GM19395 (cell line): ENCODE measurements around the gene TEKT5.
"Not testable (repeated sequence)": the region's sequence is repeated elsewhere in the genome, so short reads cannot be mapped to it uniquely, and the experiment has no call there.

ENCODE experiments used
- ATAC-seq: cut with Tn5 transposase; IDR thresholded peaks from one replicate; pipeline ENCODE4 v1.9.1; 2021; ENCODE audit warnings: mild to moderate bottlenecking, moderate library complexity; ENCODE audit not compliant: unreplicated experiment

Gene TEKT5

DNA sequence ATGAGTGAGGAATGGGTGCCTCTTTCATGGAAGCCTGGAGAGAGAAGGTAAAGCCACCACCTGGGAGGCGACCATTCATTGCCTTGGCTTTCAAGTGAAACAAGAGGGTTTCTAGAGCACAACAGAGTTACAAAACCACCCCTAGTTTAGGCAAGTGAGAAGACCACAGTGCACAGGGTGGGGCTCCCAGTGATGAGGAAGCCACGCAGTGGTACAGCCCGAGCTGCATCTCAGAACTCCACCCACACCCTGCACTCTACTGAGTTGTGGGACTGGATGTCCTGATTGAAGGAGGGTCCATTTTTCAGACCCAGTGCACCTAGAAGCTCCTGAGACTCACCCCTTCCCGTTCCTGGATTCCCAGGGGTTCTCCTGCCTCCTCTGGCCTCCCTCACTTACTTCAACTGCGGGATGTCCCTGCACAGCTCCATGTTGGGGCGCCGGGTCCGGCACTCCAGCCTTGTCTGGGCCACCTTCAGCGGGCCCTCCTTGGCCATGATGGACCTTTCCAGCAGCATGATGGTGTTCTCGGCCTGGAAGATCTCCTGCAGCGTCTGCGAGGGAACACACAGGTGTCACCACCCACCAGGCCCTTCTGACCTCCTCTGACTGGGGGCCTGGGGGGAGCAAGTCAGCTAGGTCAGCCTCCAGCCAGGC, 59.2 kb downstream of the TEKT5 start:
- no peak for ATAC-seq

DNA sequence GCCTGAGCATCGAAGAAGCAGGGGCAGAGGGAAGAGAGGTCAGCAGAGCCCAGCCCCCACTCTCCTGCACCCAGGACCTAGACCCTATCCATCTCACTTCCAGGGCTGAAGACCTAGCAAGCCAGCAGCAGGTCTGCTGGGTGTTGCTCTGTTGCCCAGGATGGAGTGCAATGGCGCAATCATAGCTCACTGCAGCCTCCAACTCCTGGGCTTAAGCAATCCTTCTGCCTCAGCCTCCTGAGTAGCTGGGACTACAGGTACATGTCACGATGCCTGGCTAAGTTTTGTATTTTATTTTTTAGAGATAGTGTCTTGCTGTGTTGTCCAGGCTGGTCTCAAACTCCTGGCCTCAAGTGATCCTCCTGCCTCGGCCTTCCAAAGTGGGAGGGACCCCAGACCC, 61.3 kb downstream of the TEKT5 start:
- not testable (repeated sequence) for ATAC-seq

DNA sequence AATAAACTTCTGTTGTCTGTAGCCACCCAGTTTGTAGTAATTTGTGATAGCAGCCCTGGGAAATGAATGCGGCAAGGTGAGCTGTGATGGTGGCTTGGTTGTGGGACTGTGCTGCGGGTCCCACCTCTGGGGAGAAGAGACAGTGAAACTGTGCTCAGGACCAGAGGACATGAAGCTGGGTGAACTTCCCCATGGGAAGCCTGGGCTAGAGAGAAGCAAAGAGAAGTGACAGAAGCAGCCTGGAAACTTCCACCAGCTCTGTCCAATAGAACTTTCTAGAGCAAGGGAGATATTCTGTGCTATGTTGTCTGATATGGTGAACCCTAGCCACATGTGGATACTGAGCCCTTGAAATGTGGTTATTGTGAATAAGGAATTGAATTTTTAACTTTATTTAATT, 62.8 kb downstream of the TEKT5 start:
- ATAC-seq = no peak

DNA sequence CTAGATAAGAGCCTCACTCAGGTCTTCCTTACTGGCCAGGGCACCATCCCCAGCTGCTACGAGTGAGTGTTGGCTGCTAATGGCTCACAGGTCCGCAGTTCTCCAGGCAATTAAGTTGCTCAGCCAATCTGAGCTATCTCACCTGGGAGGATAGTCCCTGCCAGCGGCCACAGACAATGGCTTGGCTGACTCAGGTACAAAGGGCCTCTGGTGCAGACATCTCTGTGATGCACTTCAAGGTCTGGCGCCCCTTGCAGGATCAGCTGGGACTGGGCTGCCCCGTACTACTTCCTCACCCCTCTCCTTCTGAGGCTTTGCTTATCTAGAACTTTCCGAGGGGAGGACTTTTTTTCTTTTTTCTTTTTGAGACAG, 65.2 kb downstream of the TEKT5 start:
- ATAC-seq = no peak

DNA sequence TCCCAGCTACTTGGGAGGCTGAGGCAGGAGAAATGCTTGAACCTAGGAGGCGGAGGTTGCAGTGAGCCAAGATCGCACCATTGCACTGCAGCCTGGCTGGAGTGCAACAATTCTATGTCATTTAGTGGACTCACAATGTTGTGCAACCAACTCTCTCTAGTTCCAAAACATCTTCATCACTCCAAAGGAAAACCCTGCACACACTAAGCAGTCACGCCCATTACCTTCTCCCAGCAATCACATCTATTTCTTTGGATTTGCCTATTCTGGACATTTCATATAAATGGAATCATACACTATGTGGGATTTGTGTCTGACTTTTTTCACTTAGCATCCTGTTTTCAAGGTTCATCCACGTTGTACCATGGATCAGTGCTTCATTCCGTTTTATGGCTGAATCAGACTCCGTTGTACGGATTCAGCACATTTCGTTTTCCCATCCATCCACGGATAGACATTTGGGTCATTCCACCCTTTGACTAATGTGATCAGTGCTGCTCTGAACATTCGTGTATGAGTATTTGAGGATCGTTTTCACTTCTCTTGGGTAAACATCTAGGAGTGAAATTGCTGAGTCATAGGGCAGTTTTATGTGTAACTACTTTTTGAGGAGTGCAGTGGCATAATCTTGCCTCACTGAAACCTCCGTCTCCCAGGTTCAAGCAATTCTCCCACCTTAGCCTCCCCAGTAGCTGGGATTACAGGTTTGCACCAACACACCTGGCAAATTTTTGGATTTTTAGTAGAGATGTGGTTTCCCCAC, 69.0 kb downstream of the TEKT5 start:
- ATAC-seq = no peak

DNA sequence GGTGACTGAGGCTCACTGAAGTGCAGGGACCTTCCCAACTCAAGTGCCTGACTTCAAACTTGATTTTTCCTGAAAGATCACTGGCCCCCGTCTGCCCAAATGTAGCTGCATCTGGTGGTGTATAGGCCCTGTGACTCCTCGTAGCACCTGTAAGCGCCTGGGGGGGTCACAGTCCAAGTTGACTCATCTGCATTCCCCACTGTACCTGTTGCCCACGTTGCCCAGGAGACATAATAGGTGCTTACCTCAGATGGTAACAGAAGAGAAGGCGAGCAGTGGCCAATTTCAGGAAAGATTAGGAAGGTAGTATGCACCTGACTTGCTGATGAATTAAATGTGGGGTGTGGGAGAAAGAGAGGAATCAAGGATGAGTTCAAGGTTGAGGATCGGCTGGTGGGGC, 70.2 kb downstream of the TEKT5 start:
- no peak for ATAC-seq

DNA sequence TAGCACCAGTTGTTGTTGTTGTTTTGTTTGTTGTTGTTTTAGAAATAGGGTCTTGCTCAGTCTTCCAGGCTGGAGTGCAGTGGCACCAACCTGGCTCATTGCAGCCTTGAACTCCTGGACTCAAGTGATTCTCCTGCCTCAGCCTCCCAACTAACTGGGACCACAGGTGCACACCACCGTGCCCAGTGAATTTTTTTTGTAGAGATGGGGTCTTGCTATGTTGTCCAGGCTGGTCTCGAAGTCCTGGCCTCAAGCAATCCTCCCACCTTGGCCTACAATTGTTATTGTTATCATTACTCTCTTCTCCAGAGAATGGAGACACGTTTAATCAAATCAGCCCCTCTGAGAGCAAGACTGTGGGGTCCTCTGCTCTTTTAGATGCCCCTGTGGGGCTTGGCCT, 71.7 kb downstream of the TEKT5 start:
- ATAC-seq = no peak

DNA sequence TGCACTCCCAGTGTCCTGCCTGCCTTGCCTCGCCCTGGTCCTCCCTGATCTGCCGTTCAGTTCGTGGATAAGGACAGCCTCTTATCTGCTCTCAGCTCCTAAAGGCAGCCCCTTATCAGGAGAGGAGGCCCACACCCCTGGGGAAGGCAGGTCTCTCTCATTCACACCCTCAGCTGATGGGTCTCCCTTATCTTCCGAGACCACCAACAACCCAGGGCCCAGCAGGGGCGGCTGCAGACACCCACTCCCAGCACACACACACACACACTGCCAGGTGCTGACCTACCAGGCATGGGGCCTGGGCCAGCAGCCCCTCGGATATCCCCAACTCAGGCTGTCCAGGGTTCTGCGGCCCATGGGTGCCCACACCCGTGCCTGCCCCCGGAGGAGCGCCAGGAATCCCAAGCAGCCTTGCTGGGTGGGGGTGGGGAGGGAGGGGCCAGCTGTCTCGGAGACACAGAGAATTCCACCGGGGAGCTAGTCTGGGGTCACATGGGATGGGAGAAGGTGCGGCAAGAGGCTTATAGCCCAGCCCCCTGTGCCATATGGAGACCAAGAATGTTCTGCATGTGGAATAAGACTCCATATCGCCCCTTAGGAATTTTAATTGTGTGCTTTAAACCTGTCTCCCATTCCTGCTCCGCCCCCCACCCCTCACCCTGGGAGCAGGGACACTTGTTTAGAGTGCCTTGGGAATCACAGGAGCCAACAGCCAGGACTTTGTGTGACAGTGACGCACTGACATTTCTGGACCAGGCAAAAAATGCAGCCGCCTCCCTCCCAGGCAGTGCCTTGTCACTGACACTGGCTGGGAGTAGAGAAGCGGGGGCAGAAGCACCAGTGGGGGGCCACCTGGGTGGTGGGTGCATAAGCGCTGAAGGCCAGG, 72.5 kb downstream of the TEKT5 start:
- no peak for ATAC-seq

DNA sequence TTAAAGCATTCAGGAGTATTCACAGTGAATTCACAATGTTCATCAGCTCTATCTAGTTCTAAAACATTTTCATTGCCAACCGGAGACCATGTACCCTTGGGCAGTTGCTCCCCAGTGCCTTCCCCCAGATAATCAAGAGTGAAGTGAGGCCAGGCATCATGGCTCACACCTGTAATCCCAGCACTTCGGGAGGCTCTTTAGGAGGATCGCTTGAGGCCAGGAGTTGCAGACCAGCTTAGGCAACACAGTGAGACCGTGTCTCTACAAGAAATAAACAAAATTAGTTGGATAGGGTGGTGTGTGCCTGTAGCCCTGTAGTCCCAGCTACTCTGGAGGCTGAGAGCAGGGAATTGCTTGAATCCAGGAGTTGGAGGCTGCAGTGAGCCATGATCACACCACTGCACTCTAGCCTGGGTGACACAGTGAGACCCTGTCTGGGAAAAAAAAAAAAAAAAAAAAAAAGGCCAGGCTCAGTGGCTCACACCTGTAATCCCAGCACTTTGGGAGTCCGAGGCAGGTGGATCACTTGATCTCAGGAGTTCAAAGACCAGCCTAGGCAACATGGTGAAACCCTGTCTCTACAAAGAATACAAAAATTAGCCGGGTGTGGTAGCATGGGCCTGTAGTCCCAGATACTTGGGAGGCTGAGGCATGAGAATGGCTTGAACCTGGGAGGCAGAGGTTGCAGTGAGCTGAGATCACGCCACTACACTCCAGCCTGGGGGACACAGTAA, 73.3 kb downstream of the TEKT5 start:
- ATAC-seq = not testable (repeated sequence)

DNA sequence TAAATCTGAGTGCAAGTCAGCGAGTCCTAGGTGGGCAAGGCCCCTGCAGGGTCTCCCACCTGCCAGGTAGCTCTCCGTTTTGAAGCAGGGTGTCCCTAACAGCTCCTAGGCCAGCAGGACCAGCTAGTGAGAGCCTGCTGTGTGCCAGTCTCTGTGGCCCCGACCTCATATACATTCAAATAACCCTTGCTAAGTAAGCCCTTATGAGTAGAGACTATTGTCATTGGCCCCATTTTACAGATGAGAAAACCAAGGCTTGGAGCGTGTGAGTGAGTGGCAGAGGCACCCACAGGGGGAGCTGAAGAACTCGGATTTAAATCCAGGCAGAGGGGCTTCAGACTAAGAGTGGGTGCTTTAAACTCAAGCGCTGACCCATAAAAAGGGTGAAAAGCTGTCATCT, 74.6 kb downstream of the TEKT5 start:
- ATAC-seq = no peak

DNA sequence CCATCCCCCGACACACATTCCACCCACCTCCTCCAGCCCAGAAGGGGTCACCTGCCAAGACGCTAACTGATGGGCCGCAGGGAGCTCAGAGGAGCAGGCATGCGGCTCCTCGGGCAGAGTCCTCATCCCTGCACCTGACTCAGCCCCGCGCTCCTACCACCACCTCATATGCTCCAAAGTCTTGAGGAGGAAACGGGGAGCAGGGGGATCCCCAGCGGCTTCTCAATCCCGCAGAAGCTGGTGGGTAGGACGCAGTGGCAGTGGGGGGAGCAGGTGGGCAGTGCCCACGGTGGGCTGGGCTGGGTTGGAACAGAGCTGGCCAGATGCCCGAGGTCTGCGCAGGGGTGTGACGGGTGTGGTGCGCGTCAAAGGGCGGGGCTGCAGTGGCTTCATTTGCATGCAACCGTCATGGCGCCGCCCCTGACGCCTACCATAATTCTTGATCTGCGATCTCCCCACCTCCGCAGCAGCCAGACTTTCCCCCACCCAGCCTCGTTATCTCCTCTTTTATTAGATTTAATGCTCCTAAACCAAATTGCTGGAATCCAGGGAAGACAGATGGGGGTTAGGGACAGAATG, 75.4 kb downstream of the TEKT5 start:
- no peak for ATAC-seq

DNA sequence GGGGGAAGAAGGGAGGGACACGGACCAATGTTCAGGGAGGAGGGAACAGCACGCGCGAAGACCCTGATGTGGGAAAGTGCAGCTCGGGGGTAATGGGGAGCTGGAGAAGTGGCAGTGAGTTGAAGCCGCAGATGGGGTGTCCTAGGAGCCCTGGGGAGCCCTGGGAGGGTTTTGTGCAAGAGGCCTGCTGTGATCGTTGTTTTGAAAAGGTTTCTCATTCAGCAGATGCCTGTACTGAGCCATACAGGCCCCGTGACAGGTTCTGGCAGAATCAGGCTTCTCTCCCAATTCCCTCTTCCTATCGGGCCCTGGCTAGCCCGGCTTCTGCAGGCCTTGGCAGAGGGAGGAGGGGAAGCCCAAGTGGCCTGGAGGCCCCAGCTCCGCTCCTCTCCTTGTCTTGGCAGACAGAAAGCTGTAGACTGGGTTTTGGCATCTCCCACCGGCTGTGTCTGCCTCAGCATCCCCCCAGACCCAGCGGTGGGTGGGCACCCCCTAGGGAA, 76.0 kb downstream of the TEKT5 start:
- ATAC-seq = no peak

DNA sequence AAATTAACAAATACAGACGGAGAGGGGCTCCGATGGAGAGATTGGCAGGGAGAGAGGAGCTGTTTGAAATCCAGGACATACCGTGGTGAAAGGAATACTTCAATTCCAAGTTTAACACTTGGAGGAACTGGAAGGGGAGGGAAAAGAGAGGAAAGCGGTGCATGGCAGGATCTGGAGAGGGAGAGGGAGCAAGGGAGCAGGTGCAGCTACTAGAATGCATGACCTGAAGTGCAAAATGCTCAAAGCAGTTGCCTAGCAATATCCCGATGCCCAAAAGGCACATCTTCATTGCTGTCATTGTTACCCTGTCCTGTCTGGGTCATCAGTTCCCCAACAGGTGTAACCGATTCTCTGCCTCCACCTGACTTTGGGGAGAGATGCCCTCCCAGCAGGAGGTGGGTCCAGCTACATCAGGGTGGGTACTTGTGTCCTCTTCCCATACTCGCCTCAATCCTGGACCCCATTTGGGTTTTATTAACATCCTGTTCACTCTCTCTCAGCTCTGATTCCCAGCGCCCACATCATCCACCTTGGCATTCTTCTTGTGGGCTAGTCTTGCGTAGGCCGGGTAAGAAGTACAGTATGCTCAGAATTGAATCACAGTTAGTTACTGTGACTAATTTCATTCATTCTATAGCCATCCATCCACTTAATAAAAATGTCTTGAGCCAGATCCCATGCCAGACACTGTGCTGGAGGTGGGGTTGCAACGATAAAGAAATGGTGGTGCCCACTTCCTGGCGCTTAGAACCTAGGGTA, 76.9 kb downstream of the TEKT5 start:
- ATAC-seq = no peak

DNA sequence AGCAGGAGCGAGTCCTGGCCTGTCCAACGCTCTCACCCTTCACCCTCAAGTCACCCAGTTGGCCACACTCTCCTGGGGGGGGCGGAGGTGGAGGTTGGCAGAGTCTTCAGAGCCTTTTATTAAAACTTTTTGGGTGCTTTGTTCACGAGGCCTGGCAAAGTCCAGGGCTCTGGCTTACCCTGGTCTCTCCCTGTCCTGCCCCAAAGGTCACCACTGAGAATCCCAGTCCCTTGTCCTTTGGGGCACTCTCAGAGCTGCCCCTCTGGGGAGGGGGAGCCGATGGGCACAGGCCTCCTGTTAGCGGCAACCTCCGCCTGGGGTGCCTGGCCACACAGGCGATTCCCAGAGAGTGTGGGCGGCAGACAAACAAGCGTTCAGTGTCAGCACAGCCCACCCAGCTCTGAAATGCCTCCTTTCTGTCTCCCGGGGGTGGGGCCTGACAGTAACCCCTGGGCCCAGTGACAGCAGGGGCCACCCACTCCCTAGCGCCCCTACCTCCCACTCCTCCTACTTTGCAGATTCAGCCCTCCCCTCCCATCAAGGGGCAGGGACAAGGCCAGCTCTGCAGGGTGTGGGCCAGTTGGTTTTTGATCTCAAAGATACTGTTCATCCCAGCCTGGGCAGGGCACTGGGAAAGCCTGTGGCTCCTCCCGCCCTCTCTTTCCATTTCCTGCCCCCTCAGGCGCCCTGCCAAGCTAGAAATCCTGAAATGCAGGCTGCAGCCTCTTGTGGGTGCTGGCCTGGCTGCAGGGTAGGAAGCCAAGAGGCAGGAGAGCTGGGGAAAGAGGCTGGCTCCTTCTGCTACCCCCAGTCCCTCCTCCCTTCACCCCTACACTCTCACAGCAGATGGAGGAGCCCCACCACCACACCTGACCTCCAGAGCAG, 77.7 kb downstream of the TEKT5 start:
- no peak for ATAC-seq

DNA sequence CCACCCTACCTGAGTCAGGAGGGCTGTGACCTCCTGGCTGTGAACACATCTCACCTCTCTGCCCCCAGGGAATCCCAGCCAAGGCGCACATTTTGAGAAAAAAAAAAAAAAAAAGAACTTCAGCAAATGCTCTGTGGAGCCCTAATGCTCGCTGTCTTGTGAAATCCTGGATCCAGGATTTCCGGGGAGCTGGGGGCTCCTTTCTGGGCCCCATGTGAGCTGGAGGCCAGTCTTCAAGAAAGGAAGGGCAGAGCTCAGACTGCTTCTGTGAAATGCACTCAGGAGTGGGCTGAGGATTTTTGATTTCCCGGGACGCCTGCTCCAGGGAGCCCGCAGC, 78.3 kb downstream of the TEKT5 start:
- no peak for ATAC-seq

DNA sequence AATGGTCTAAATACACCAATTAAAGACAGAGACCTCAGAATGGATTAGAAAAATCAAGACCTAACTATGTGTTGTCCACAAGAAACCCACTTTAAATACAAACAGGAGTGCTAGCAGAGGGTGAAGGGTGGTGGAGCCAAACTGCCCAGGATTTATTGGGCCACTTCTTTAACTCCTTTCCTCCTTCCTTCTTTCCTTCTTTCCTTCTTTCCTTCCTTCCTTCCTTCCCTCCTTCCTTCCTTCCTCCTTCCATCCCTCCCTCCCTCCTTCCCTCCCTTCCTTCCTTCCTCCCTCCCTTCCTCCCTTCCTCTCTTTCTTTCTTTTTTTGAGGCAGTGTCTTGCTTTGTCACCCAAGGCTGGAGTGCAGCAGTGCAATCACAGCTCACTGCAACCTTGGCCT, 80.0 kb downstream of the TEKT5 start:
- no peak for ATAC-seq

DNA sequence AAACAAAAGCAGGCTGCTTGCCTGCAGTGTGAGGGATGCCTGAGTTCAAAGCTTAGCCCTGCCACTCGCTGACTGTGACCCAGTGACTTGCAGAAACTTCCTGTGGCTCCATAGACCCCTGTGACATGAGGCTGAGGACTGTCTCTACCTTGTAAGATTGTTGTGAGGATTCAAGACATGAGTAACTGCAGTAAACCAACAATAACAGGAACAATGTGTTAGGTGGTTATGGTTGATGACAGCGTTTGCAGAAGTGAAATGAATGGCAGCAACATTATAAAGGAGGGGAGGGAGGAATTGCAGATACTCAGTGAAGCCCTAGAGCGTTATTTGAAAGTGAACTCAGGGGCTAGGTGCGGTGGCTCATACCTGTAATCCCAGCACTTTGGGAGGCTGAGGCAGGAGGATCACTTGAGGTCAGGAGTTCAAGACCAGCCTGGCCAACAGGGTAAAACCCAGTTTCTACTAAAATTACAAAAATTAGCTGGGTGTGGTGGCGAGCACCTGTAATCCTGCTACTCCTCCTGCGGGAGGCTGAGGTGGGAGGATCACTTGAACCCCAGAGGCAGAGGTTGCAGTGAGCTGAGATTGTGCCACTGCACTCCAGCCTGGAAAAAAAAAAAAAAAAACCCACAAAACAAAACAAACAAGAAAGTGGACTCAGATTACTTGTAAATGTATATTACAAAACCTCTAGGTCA, 80.8 kb downstream of the TEKT5 start:
- ATAC-seq = peak; percentile 50

DNA sequence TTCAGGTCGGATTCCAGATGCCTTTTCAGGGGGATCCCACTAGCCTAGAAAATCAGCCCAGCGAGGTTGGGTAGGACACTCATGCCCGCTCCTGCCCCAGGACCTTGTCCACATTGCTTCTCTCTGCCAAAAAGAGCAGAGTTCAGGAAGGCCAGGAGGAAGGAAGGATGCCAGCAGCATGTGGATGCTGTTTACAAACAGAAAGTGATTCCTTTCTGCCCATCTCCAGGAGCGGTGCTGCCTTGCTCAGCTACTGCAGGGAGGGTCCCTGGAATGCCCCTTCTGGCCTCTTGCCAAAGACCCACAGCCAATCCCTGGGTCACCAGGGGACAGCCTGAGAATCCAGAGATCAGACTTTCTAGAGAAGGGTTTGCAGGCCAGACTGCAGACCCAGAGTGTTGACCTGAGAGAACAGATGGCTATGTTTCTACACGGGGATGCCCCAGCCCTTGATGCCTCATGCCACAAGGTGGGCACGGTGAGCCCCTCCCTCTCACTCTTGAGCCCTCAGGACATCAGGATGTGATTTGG, 82.0 kb downstream of the TEKT5 start:
- ATAC-seq = no peak
